AG10803 (cell line): ENCODE data around the gene BAHCC1.

Experiments used
- DNase-seq: peaks from one replicate; pipeline ENCODE4 v3.0.0; 2010; ENCODE audit warnings: low read depth
- H3K4me3 ChIP-seq: 2 replicates; pipeline ENCODE4 v1.5.1; 2011; ENCODE audit warnings: mild to moderate bottlenecking, low read length, control low read depth
- TF ChIP-seq, protein P1 (sequence below): conservative IDR thresholded peaks from 2 replicates; pipeline ENCODE4 v1.5.1; 2011; ENCODE audit warnings: mild to moderate bottlenecking, low read length, control low read depth, inconsistent platforms

Gene BAHCC1

DNA sequence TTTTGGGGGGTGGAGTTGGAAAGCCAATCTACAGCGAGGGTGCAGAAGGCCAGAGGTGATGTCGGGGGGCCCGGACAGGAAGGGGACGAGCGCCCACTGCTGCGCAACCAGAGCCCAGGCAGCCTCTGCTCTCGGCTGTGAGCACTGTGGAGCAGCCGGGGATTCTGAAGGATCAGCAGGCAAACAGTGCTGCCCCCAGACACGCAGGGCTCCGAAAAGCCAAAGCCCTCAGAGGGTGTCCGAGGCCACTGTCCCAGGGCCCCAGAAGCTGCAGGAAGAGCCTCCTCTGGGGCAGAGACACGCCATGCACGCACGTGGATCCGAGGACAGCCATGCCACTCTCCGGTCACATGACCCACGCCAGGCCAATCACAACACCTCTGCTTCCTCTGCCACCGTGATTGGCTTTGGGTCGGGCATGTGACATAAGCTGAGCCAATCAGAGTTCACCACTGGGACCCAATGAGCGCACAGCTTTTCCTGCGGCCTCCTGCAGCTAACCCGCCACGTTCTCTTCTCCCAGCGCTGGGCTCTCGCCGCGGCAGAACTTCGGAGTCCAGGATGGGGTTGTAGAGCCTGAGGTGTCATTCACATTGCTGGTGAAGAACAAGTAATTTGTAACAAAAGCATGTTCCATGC is 76.7 kb downstream of the BAHCC1 start:
- peak; percentile 93 for DNase-seq
- H3K4me3 ChIP-seq: peak overlapping the region; percentile 53
- TF ChIP-seq, protein P1, sequence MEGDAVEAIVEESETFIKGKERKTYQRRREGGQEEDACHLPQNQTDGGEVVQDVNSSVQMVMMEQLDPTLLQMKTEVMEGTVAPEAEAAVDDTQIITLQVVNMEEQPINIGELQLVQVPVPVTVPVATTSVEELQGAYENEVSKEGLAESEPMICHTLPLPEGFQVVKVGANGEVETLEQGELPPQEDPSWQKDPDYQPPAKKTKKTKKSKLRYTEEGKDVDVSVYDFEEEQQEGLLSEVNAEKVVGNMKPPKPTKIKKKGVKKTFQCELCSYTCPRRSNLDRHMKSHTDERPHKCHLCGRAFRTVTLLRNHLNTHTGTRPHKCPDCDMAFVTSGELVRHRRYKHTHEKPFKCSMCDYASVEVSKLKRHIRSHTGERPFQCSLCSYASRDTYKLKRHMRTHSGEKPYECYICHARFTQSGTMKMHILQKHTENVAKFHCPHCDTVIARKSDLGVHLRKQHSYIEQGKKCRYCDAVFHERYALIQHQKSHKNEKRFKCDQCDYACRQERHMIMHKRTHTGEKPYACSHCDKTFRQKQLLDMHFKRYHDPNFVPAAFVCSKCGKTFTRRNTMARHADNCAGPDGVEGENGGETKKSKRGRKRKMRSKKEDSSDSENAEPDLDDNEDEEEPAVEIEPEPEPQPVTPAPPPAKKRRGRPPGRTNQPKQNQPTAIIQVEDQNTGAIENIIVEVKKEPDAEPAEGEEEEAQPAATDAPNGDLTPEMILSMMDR: peak; percentile 62

DNA sequence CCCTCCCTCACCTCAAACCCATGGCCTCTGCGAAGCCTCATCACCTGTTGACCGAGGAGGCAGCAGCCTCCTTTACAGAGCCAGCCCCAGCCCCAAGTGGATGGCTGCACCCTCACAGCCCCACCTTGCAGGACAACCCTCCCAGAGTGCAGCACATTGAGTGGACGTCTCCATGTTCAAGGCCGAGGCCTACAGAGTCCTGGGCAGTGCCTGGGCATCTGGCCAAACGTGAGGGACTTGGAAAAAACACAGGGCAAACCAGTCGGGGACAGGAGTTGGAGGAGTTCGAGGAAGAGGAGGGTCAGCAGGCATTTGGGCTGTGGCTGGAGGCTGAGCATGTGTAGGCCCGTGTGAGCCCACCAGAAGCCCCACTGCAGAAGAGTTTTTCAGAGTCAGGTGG is 77.8 kb downstream of the BAHCC1 start:
- no peak for DNase-seq
- TF ChIP-seq, protein P1: no peak
- H3K4me3 ChIP-seq: no peak overlapping the region

DNA sequence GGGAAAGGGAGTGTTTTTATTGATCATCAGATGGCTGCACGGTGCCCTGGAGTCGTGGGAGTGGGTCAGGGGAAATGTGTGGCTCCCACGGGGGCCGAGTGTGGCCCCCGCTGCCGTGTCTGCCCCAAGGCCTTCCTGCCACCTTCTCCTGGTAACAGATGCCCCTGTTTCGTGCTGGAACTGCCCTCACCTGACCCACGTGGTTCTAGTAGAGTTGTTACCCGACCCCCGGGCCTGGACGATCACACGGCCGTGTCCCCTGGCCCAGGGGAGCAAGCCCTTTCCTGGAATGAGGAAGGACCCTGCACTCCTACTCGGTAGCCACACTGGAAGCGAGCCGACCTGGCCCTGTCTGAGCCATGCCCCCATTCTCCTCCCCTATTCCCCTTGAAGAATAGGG is 79.7 kb downstream of the BAHCC1 start:
- TF ChIP-seq, protein P1: no peak
- DNase-seq: no peak
- no peak overlapping the region for H3K4me3 ChIP-seq

DNA sequence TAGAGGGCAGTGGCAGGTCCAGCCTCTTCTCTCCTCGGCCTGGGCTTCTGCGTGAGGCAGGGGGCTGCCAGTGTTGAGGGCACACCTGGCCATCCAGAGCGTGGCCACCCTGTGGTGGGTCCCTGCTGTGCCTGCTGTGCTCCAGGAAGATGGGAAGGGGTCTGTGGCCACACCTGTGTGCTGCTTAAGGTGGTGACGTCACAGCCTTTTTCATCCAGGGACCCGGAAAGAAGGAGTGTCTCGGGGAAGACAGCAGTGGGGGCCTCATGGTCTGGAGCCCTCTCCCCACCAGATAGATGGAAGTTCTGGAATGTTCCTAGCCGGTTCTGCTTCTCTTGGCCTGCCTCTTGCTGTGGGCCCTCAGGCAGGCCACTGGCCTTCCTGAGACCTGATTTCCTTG is 80.8 kb downstream of the BAHCC1 start:
- TF ChIP-seq, protein P1: no peak
- no peak for DNase-seq
- H3K4me3 ChIP-seq: no peak overlapping the region

DNA sequence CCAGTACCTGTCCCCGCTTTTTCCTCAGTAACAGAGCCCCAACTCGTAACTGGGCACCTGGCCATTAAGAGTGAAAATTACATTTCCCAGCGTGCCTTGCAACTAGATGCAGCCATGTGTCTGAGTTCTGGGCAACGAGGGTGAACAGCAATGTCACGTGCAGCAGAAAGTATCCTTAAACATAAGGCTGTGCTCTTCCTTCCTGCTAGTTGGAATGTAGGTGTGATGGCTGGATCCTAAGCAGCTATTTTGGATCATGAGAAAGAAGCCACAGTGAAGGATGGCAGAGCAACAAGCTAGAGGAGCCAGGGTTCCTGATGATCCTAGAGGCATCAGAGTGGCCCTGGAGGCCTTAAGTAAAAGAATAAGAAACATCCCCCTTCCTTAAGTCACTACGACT is 81.4 kb downstream of the BAHCC1 start:
- TF ChIP-seq, protein P1: no peak
- no peak for DNase-seq
- no peak overlapping the region for H3K4me3 ChIP-seq

DNA sequence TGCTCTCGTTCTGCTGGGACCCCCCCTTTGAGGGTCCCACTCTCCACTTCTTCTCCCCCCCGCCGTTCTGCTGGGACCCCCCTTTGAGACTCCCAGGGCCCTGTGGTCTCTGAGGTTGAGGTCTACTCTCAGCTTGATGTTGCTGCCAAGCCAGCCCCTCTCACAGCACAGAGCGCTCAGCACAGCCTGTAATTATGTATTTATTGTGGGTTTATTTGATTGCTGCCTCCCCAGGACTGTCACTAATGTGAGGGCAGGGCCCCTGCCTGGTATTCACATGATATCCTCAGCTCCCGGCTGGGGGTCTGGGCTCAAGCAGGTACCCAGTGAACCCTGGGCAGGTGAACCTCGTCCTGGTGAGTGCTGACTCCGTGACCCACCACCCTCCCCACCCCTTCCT is 81.9 kb downstream of the BAHCC1 start:
- DNase-seq: no peak
- no peak overlapping the region for H3K4me3 ChIP-seq
- TF ChIP-seq, protein P1: no peak

DNA sequence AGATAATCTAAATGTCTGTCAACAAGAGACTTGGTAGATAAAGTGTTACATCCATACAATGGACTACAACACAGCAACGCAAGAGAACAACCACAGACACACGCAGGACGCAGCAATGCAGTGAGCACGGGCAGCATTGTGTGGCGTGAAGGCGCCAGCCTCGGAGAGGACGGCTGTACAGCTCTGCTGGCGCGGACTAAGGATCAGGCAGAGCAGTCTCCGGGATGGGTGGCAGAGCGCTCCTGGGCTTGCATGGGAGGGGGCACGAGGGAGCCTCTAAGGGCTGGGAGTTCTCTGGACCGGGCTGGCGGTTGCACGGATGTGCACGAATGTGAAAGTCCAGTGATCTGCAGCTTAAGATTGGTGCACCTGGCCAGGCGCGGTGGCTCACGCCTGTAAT is 82.9 kb downstream of the BAHCC1 start:
- TF ChIP-seq, protein P1: no peak
- DNase-seq: no peak
- H3K4me3 ChIP-seq: no peak overlapping the region
